LNCAP (cell line): ENCODE data around the gene TMED8.

ENCODE experiments used
- TF ChIP-seq, protein P1 (sequence below): fragments of 450-650 bp; IDR thresholded peaks from 2 replicates; pipeline ENCODE4 v1.5.1; 2017; ENCODE audit warnings: mild to moderate bottlenecking

Gene TMED8

GRCh38 chr14:77375973-77376770, 722 bp downstream of the TMED8 start:
- TF ChIP-seq, protein P1, sequence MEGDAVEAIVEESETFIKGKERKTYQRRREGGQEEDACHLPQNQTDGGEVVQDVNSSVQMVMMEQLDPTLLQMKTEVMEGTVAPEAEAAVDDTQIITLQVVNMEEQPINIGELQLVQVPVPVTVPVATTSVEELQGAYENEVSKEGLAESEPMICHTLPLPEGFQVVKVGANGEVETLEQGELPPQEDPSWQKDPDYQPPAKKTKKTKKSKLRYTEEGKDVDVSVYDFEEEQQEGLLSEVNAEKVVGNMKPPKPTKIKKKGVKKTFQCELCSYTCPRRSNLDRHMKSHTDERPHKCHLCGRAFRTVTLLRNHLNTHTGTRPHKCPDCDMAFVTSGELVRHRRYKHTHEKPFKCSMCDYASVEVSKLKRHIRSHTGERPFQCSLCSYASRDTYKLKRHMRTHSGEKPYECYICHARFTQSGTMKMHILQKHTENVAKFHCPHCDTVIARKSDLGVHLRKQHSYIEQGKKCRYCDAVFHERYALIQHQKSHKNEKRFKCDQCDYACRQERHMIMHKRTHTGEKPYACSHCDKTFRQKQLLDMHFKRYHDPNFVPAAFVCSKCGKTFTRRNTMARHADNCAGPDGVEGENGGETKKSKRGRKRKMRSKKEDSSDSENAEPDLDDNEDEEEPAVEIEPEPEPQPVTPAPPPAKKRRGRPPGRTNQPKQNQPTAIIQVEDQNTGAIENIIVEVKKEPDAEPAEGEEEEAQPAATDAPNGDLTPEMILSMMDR, result no peak

- TF ChIP-seq, protein P1, result no peak
Observed at GRCh38 chr14:77375164-77375950, 1.5 kb downstream of the TMED8 start.

- TF ChIP-seq, protein P1, result no peak
Observed at GRCh38 chr14:77372304-77372841, 4.5 kb downstream of the TMED8 start.

DNA sequence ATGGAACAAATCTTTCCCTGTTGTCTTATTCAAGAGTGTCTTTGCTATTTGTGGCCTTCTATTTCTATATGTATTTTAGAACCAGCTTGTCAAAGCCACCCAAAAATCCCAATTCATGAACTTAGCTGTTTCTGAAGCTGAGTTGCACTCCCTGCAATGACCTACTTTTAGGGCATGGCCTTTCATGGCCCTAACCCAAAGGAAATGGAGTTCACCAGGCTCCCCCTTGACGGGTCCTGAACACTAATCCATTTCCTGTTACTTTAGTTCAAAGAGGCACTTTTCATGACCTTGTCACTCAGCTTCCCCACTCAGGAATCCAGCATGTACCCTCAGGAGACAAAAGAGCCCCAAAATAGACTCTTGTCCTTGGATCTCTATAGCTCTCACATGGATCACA, 7.6 kb downstream of the TMED8 start:
- TF ChIP-seq, protein P1, result no peak

- TF ChIP-seq, protein P1, result no peak
Observed at GRCh38 chr14:77364146-77364545, 12.7 kb downstream of the TMED8 start.

GRCh38 chr14:77359626-77360025, 17.3 kb downstream of the TMED8 start:
- TF ChIP-seq, protein P1, result no peak

DNA sequence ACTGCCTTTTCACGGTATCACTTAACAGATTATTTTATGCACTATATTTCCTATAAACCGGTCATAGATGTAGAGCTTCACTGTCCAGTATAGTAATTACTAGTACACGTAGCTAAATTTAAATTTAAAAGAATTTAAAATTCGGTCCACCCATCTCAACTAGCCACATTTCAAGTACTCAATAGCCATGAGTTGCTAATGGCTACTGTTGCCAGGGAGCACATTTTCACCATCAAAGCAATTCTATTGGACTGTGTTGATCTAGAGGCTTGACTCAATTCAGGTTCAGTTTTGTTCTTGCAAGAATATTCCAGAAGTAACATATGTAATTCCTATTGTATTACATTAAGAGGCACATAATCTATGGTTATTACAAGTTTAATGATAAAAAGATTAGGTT, 20.0 kb downstream of the TMED8 start:
- TF ChIP-seq, protein P1, result no peak
